Hepatocyte (in vitro differentiated cells): ENCODE data around the gene SLC19A1.

Experiments used
- EZH2 ChIP-seq: fragments of 200-600 bp; sonication (generic); IDR thresholded peaks from 2 replicates; pipeline ENCODE4 v1.6.1; 2016; ENCODE audit warnings: antibody characterized with exemption, mild to moderate bottlenecking, borderline replicate concordance
- EZH2phosphoT487 ChIP-seq: fragments of 200-600 bp; sonication (generic); IDR thresholded peaks from one replicate; pipeline ENCODE4 v1.6.1; 2018; ENCODE audit warnings: antibody characterized with exemption, mild to moderate bottlenecking, low read depth, moderate library complexity; ENCODE audit not compliant: unreplicated experiment, severe bottlenecking
- TF ChIP-seq, protein P1 (sequence below): fragments of 200-600 bp; sonication (generic); IDR thresholded peaks from 2 replicates; pipeline ENCODE4 v1.5.1; 2016; ENCODE audit warnings: antibody characterized with exemption, mild to moderate bottlenecking; ENCODE audit not compliant: poor library complexity

DNA sequence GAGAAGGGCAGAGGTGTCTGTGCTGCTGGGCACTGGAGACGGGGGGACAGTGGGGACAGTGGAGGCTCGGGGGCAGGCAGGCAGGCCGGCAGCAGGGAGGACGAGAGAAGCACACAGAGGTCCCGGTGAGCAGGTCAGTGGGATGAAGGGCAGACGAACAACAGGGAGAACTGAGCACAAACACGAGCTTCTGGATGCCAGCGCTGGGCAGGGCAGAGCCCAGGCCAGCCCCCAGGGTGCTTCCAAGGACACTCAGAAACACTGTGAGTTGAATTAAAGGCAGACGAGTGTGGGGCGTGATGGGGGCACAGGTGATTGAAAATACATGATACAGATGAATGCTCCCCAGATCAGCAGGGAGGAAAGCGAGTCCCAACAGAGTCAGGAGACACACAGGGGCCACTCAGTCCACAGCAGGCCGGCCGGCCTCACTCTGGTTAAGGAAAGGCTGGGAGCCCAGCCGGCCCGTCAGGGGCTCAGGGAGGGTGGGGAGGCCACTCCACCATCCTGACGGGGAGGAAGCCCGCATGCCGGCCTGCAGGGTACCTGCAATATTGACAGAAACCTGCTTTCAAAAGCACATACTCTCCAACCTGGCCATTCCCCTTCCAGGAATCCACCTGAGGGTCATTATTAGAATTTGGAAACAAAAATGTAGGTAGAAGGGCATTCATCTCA is 14.1 kb downstream of the SLC19A1 start:
- TF ChIP-seq, protein P1, sequence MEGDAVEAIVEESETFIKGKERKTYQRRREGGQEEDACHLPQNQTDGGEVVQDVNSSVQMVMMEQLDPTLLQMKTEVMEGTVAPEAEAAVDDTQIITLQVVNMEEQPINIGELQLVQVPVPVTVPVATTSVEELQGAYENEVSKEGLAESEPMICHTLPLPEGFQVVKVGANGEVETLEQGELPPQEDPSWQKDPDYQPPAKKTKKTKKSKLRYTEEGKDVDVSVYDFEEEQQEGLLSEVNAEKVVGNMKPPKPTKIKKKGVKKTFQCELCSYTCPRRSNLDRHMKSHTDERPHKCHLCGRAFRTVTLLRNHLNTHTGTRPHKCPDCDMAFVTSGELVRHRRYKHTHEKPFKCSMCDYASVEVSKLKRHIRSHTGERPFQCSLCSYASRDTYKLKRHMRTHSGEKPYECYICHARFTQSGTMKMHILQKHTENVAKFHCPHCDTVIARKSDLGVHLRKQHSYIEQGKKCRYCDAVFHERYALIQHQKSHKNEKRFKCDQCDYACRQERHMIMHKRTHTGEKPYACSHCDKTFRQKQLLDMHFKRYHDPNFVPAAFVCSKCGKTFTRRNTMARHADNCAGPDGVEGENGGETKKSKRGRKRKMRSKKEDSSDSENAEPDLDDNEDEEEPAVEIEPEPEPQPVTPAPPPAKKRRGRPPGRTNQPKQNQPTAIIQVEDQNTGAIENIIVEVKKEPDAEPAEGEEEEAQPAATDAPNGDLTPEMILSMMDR, result no peak
- TF ChIP-seq EZH2, result no peak
- TF ChIP-seq EZH2phosphoT487, result no peak
